SK-N-SH (cell line): Measurements from ENCODE around the gene SPEF2. TPM values are rescaled to one million over a fixed set of nuclear protein-coding genes. Genes with fewer than 3 reads are reported as not detected.

Experiments
- CTCF ChIA-PET: fragments of 300-600, 350-600 bp; formaldehyde crosslinking; extraction: SDS; loops from one replicate; lab custom pipeline; 2021; lab: Yijun Ruan, JAX
- POLR2A ChIA-PET: fragments of 350-600 bp; sonication (Branson Sonifier 250); formaldehyde crosslinking; extraction: SDS; loops from one replicate; lab custom pipeline; 2020; ENCODE audit warnings: antibody characterized with exemption, inconsistent platforms; lab: Yijun Ruan, JAX
- DNase-seq: peaks from one replicate; pipeline ENCODE4 v3.0.0; 2012
- H2AFZ ChIP-seq: fragments of 200-600 bp; sonication (generic); 2 replicates; pipeline ENCODE4 v1.8.1; 2016; ENCODE audit warnings: antibody characterized with exemption, mild to moderate bottlenecking, low read depth
- H3F3A ChIP-seq: fragments of 200-600 bp; sonication (generic); replicated peaks from 2 replicates; pipeline ENCODE3; 2016; ENCODE audit warnings: antibody characterized with exemption, mild to moderate bottlenecking; ENCODE audit not compliant: insufficient read depth
- H3K27ac ChIP-seq, 2 experiments: fragments of 200-500 bp in 1 of 2; fragments of 200-600 bp in 1 of 2; sonication (Bioruptor generic) in 1 of 2; sonication (generic), shearing (Covaris generic) in 1 of 2; 2 replicates each; pipeline versions ENCODE4 v1.5.1 to v1.6.1; 2014 to 2016; ENCODE audit warnings: low read depth in 2 of 2, inconsistent platforms in 1 of 2, low read length in 1 of 2, mild to moderate bottlenecking in 1 of 2, mixed read lengths in 1 of 2
- H3K27me3 ChIP-seq: fragments of 200-600 bp; sonication (generic), shearing (Covaris generic); 2 replicates; pipeline ENCODE4 v1.6.1; 2016; ENCODE audit warnings: mixed run types; ENCODE audit not compliant: insufficient read depth
- H3K36me3 ChIP-seq, 2 experiments: fragments of 200-500 bp in 1 of 2; fragments of 200-600 bp in 1 of 2; sonication (Bioruptor generic) in 1 of 2; sonication (generic) in 1 of 2; replicated peaks in 1 of 2; 2 replicates each; pipeline versions ENCODE3 to v1.5.1; 2014 to 2016; ENCODE audit warnings: low read length in 1 of 2, mild to moderate bottlenecking in 1 of 2; ENCODE audit not compliant: insufficient read depth in 2 of 2, control insufficient read depth in 1 of 2
- H3K4me1 ChIP-seq, 2 experiments: fragments of 200-500 bp in 1 of 2; fragments of 200-600 bp in 1 of 2; sonication (Bioruptor generic) in 1 of 2; sonication (generic), shearing (Covaris generic) in 1 of 2; 2 replicates each; pipeline versions ENCODE4 v1.5.1 to v1.6.1; 2014 to 2016; ENCODE audit warnings: low read depth in 1 of 2, low read length in 1 of 2, mixed run types in 1 of 2; ENCODE audit not compliant: insufficient read depth in 2 of 2, control insufficient read depth in 1 of 2
- H3K4me2 ChIP-seq: fragments of 200-600 bp; sonication (generic), shearing (Covaris generic); 2 replicates; pipeline ENCODE4 v1.6.1; 2017; ENCODE audit warnings: mixed run types
- H3K4me3 ChIP-seq, 2 experiments: fragments of 200-500 bp in 1 of 2; fragments of 200-600 bp in 1 of 2; sonication (Bioruptor generic) in 1 of 2; sonication (generic), shearing (Covaris generic) in 1 of 2; 2 replicates each; pipeline versions ENCODE4 v1.5.1 to v1.8.1; 2014 to 2016; ENCODE audit warnings: low read depth in 2 of 2, inconsistent platforms in 1 of 2, low read length in 1 of 2, mild to moderate bottlenecking in 1 of 2, mixed read lengths in 1 of 2, moderate library complexity in 1 of 2
- H3K79me2 ChIP-seq: fragments of 200-600 bp; sonication (generic); 2 replicates; pipeline ENCODE4 v1.8.1; 2017; ENCODE audit warnings: mild to moderate bottlenecking; ENCODE audit not compliant: insufficient read depth
- H3K9ac ChIP-seq: fragments of 200-600 bp; sonication (generic); 2 replicates; pipeline ENCODE4 v1.6.1; 2017; ENCODE audit warnings: mixed run types
- H3K9me2 ChIP-seq: fragments of 200-600 bp; sonication (generic); 2 replicates; pipeline ENCODE4 v1.6.1; 2017; ENCODE audit warnings: mixed run types
- H3K9me3 ChIP-seq: fragments of 200-600 bp; sonication (generic); 2 replicates; pipeline ENCODE4 v1.6.1; 2017; ENCODE audit warnings: mixed run types, mild to moderate bottlenecking, moderate library complexity
- H4K20me1 ChIP-seq: fragments of 200-600 bp; sonication (generic); 2 replicates; pipeline ENCODE4 v1.6.1; 2017; ENCODE audit warnings: mild to moderate bottlenecking, mixed run types; ENCODE audit not compliant: insufficient read depth
- CTCF ChIP-seq: fragments of 200-600 bp; sonication (generic); IDR thresholded peaks from 2 replicates; pipeline ENCODE4 v1.6.1; 2017; ENCODE audit warnings: antibody characterized with exemption, mild to moderate bottlenecking, moderate library complexity
- EP300 ChIP-seq, 2 experiments: IDR thresholded peaks; 2 replicates each; pipeline versions ENCODE4 v1.4.0 to v1.6.1; 2012; ENCODE audit warnings: borderline replicate concordance in 1 of 2, low read depth in 1 of 2, low read length in 1 of 2
- EZH2phosphoT487 ChIP-seq: fragments of 200-600 bp; sonication (generic); IDR thresholded peaks from 2 replicates; pipeline ENCODE4 v1.6.1; 2017; ENCODE audit warnings: low read depth, mixed run types, mild to moderate bottlenecking, antibody characterized with exemption, moderate library complexity, borderline replicate concordance
- FOSL2 ChIP-seq: IDR thresholded peaks from 2 replicates; pipeline ENCODE4 v1.4.0; 2012; ENCODE audit warnings: low read depth, mild to moderate bottlenecking, moderate library complexity, borderline replicate concordance
- GABPA ChIP-seq: IDR thresholded peaks from 2 replicates; pipeline ENCODE4 v1.4.0; 2012; ENCODE audit warnings: low read depth, mild to moderate bottlenecking
- GATA2 ChIP-seq: sonication (generic); formaldehyde crosslinking; IDR thresholded peaks from 2 replicates; pipeline ENCODE4 v1.5.0; 2020; ENCODE audit warnings: mild to moderate bottlenecking, missing genetic modification reagents
- JUND ChIP-seq: IDR thresholded peaks from 2 replicates; pipeline ENCODE4 v1.4.0; 2012
- NRF1 ChIP-seq: IDR thresholded peaks from 2 replicates; pipeline ENCODE4 v1.6.1; 2012; ENCODE audit warnings: low read depth, mild to moderate bottlenecking, low read length
- SIN3A ChIP-seq: IDR thresholded peaks from 2 replicates; pipeline ENCODE4 v1.6.1; 2012; ENCODE audit warnings: low read depth, mild to moderate bottlenecking, low read length, moderate library complexity, borderline replicate concordance
- SMC3 ChIP-seq: IDR thresholded peaks from 2 replicates; pipeline ENCODE4 v1.6.1; 2012; ENCODE audit warnings: low read depth, low read length, improper control_type of control experiment
- USF1 ChIP-seq: IDR thresholded peaks from 2 replicates; pipeline ENCODE4 v1.4.0; 2012; ENCODE audit warnings: low read depth, borderline replicate concordance
- USF2 ChIP-seq: fragments of 150-350 bp; IDR thresholded peaks from 2 replicates; pipeline ENCODE4 v1.6.1; 2017; ENCODE audit warnings: antibody characterized with exemption, low read length, low read depth, borderline replicate concordance
- WGBS: methylation state at CpG from one replicate; pipeline ENCODE4 v1.1.6; 2017; ENCODE audit warnings: low lambda C conversion rate; 5-methylcytosine and 5-hydroxymethylcytosine counted together
- polyA plus RNA-seq, 3 experiments: library from polyadenylated mRNA; depleted of rRNA; stranded (reverse); fragments of >200 nt; gene quantifications; 2 replicates each; pipeline ENCODE4 v1.2.3, GENCODE V29; 2012

SPEF2 gene
- polyA plus RNA-seq, 1 of the 3 experiments (the other 2 are of a cell fraction), result 1.6 TPM

GRCh38 chr5:35788724-35789123 is 171.1 kb downstream of the SPEF2 start:
- Histone ChIP-seq H3K9me2 (no peaks in the 10 kb centered on the region), H3K4me1 (0 out of 4 replicates have a peak, but pooled peaks cover 0 to 6% of the 10 kb centered on the region in 2 experiments), H3K4me3 (no peak overlapping the region), H2AFZ (no peak overlapping the region), H4K20me1 (no peaks in the 10 kb centered on the region), H3K27me3 (no peaks in the 10 kb centered on the region), H3K4me2 (no peak overlapping the region), H3K36me3 (no peaks in the 10 kb centered on the region), H3K27ac (no peak overlapping the region), H3K9me3 (no peaks in the 10 kb centered on the region), H3F3A (no peaks in the 10 kb centered on the region), H3K9ac (no peak overlapping the region), H3K79me2 (no peaks in the 10 kb centered on the region)
- POLR2A ChIA-PET, result no interaction called here
- no peak for TF ChIP-seq CTCF
- TF ChIP-seq GABPA, result no peak
- no peak for TF ChIP-seq SMC3
- no peak for TF ChIP-seq GATA2 (CRISPR knock-in tag)
- no peak for TF ChIP-seq USF2
- TF ChIP-seq EZH2phosphoT487, result no peak
- no peak for TF ChIP-seq FOSL2
- WGBS, result 68% methylated on average over 4 of the region's 4 CpGs
- CTCF ChIA-PET, result interaction anchor here (2.4 to 3.7 kb wide), 2 partner anchors 11 to 136 kb away, joined by 11 to 14 read pairs; no protein-coding TSS in a partner anchor
- DNase-seq, result no peak

- POLR2A ChIA-PET, result no interaction called here
- Histone ChIP-seq H3K4me3 (no peak overlapping the region), H3K79me2 (no peaks in the 10 kb centered on the region), H3K27ac (no peak overlapping the region), H3K9ac (no peak overlapping the region), H3F3A (no peaks in the 10 kb centered on the region), H4K20me1 (no peaks in the 10 kb centered on the region), H3K36me3 (no peaks in the 10 kb centered on the region), H3K9me3 (no peaks in the 10 kb centered on the region), H2AFZ (0 out of 2 replicates have a peak overlapping the region, but pooled peaks have one; percentile 8), H3K4me2 (peak overlapping the region; percentile 13; the same call in 1 of the 2 replicates), H3K27me3 (no peaks in the 10 kb centered on the region), H3K9me2 (no peaks in the 10 kb centered on the region), H3K4me1 (0 out of 4 replicates have a peak, but pooled peaks cover 0 to 6% of the 10 kb centered on the region in 2 experiments)
- CTCF ChIA-PET, result interaction anchor here (0.9 to 3.7 kb wide), 6 partner anchors 11 to 353 kb away, joined by 3 to 14 read pairs (median 4); no protein-coding TSS in a partner anchor
- 47% methylated on average over 4 of the region's 4 CpGs for WGBS
- no peak for DNase-seq
- TF ChIP-seq EZH2phosphoT487, result no peak
- TF ChIP-seq EP300 (IDR thresholded peaks at IDR 0.05; ENCODE audit: borderline replicate concordance in 1 of 2, low read depth in 1 of 2, low read length in 1 of 2), result no peak
- TF ChIP-seq USF1, result no peak
- no peak for TF ChIP-seq SIN3A
- TF ChIP-seq JUND, result no peak
- TF ChIP-seq CTCF, result no peak
- no peak for TF ChIP-seq NRF1
These were observed 172.2 kb downstream of the SPEF2 start for GRCh38 chr5:35789732-35790456.
